AG09319 (cell line): Measurements from ENCODE around the gene MAST4.

ENCODE experiments used
- DNase-seq: peaks from one replicate; pipeline ENCODE4 v3.0.0-alpha.2; 2010; ENCODE audit warnings: low read depth; ENCODE audit errors: extremely low read depth
- CTCF ChIP-seq: IDR thresholded peaks from 2 replicates; pipeline ENCODE4 v1.5.1; 2011; ENCODE audit warnings: low read depth, mild to moderate bottlenecking, inconsistent platforms, low read length, moderate library complexity

MAST4 gene

GRCh38 chr5:66981266-66982055, 385.3 kb downstream of the MAST4 start:
- no peak for DNase-seq
- TF ChIP-seq CTCF, result no peak

- no peak for TF ChIP-seq CTCF
- no peak for DNase-seq
These were observed 385.8 kb downstream of the MAST4 start for GRCh38 chr5:66982056-66982387.

- DNase-seq, result no peak
- no peak for TF ChIP-seq CTCF
These were observed 386.3 kb downstream of the MAST4 start for GRCh38 chr5:66982470-66982869.

- DNase-seq, result no peak
- no peak for TF ChIP-seq CTCF
These were observed 389.2 kb downstream of the MAST4 start for GRCh38 chr5:66985417-66985816.

- no peak for DNase-seq
- no peak for TF ChIP-seq CTCF
These were observed 389.8 kb downstream of the MAST4 start for GRCh38 chr5:66986009-66986408.

- DNase-seq, result no peak
- no peak for TF ChIP-seq CTCF
These were observed 390.3 kb downstream of the MAST4 start for GRCh38 chr5:66986534-66986933.

GRCh38 chr5:66987126-66987525, 390.9 kb downstream of the MAST4 start:
- no peak for DNase-seq
- TF ChIP-seq CTCF, result no peak
